Adrenal gland (tissue), 12 donors: ENCODE data around the gene CAPN8. TPM values are rescaled to one million over a fixed set of nuclear protein-coding genes. Genes with fewer than 3 reads are reported as not detected.

Experiments used
- DNase-seq, 7 donors: peaks; one replicate each; pipeline ENCODE4 v3.0.0-alpha.2; 2019 to 2020
- H3K27ac ChIP-seq, 5 donors: fragments of 200-600 bp; sonication (generic) in 4 of 5; 1 replicate in 3 of 5; 2 replicates in 2 of 5; pipeline versions ENCODE4 v1.5.1 to v1.8.0; 2016 to 2020; ENCODE audit warnings: mild to moderate bottlenecking in 1 of 5
- H3K27me3 ChIP-seq: fragments of 200-600 bp; 2 replicates; pipeline ENCODE4 v1.8.0; 2021
- H3K36me3 ChIP-seq, 2 donors: fragments of 200-600 bp; replicated peaks in 1 of 2; 1 replicate in 1 of 2; 2 replicates in 1 of 2; pipeline versions ENCODE4 v1.5.1 to v1.8.0; 2018 to 2022
- H3K4me1 ChIP-seq, 2 donors: fragments of 200-600 bp; replicated peaks in 1 of 2; 1 replicate in 1 of 2; 2 replicates in 1 of 2; pipeline versions ENCODE4 v1.5.1 to v1.8.0; 2018 to 2021
- H3K4me3 ChIP-seq, 4 donors: fragments of 200-600 bp; sonication (generic) in 3 of 4; one replicate each; pipeline ENCODE4 v1.5.1; 2016 to 2018
- H3K9me3 ChIP-seq, 3 donors: fragments of 200-600 bp; sonication (generic) in 1 of 3; replicated peaks in 1 of 3; 1 replicate in 2 of 3; 2 replicates in 1 of 3; pipeline versions ENCODE4 v1.5.1 to v1.8.0; 2016 to 2021
- POLR2A ChIP-seq, 2 donors: fragments of 450-650 bp; IDR thresholded peaks; one replicate each; pipeline ENCODE4 v1.6.1; 2017; ENCODE audit warnings: antibody characterized with exemption in 2 of 2, mild to moderate bottlenecking in 2 of 2, moderate library complexity in 1 of 2
- WGBS, 4 donors: extraction: QIAGEN DNeasy Blood & Tissue Kit in 2 of 4; methylation state at CpG; one replicate each; pipeline versions ENCODE4 v1.1.5 to v1.1.7; 2013 to 2017; 5-methylcytosine and 5-hydroxymethylcytosine counted together
- intact Hi-C, 2 donors: fragments of 100-400 bp; cut with DNase I; formaldehyde crosslinking; loops; one replicate each; pipeline versions ENCODE4 v1.14.1 to v1.15.0; 2022 to 2023
- polyA plus RNA-seq, 3 donors: library from polyadenylated mRNA; stranded (reverse); fragments of 200-250 nt in 2 of 3; fragments of 350-450 nt in 1 of 3; fragmentation: Illumina TruSeq in 1 of 3; extraction: RNeasy Lipid Tissue Mini Kit (QIAGEN cat#74804) in 1 of 3; gene quantifications; one replicate each; pipeline ENCODE4 v1.2.3, GENCODE V29; 2013 to 2014
- total RNA-seq, 9 donors: library from RNA; depleted of rRNA in 4 of 9; stranded (reverse); fragments of >200 nt in 4 of 9; fragments of 120-200 nt in 1 of 9; fragmentation: NEBNext Ultra II Directional in 1 of 9; extraction: Animal tissue kit (Norgen Biotek cat#: 25700) in 1 of 9; gene quantifications; one replicate each; pipeline versions ENCODE4 v1.1.0 to v1.2.4, GENCODE V29; 2013 to 2023
- TF ChIP-seq, protein P1 (sequence below), 6 experiments: fragments of 450-650 bp in 4 of 6; fragments of 200-600 bp in 2 of 6; sonication (generic) in 1 of 6; IDR thresholded peaks; 1 replicate in 5 of 6; 2 replicates in 1 of 6; pipeline versions ENCODE4 v1.5.1 to v1.8.0; 2016 to 2021; ENCODE audit warnings: antibody characterized with exemption in 6 of 6, mild to moderate bottlenecking in 2 of 6, moderate library complexity in 1 of 6
- donor health status: healthy with polysubstance abuse.
- donor health status: Bipolar disorder and iron deficiency.
- donor health status: DM: yes; HTN: yes; CAD: no.
- donor health status: DM: no; HTN: no; CAD: no.
- donor health status: DM: no; HTN: no; CAD: no.
- donor health status: DM: yes; HTN: yes; CAD: no.

The CAPN8 gene
- total and polyA plus RNA-seq, 12 donors, result 0.14 to 1.7 (median 0.79) TPM; not detected in 4

DNA sequence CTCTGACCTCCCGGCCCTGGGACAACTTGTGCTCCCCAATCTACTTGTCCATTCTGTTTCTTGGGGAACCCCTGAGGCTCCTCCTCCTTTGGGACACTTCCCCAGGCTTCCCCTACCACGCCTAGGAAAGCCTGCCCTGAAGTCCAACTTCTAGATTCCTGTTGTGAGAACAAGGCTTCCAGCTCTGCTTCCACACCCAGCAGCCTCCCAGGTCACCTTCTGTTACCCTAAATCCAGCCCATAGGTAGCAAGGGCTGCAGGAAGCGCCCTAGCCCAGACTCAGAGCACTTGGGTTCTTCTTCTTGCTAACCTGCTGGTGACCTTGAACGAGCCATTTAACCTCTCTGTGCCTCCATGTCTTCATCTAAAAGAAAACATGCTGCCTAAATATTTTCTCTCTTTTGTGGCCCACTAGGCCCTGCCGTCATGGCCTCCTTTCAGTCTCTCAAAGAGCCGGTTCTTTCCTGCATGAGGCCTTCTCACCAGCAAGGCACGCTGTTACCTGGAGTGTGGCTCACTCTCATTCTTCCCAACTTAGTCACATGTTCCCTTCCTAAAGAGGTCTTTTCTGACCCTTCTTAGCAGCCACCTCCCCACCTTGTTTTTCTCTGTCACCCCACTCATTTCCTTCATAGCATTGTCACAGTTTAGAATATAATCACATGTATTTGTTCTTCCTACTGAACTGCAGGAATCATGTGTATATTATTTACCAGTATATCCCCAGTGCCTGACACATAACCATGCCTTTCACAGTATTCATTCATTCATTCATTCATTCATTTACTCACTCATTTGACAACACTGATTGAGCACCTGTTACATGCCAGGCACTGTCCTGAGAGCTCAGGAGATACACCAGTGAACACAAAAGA, 48.3 kb upstream of the CAPN8 start:
- peaks cover 36 to 45% of the 10 kb centered on the region in 2 donors for H3K4me1 ChIP-seq
- peak overlapping the region; percentile 24 to 97 (median 94) for H3K27ac ChIP-seq
- H3K4me3 ChIP-seq, result peak overlapping the region in 2 of 4 donors; percentile 91 to 92
- TF ChIP-seq, protein P1, sequence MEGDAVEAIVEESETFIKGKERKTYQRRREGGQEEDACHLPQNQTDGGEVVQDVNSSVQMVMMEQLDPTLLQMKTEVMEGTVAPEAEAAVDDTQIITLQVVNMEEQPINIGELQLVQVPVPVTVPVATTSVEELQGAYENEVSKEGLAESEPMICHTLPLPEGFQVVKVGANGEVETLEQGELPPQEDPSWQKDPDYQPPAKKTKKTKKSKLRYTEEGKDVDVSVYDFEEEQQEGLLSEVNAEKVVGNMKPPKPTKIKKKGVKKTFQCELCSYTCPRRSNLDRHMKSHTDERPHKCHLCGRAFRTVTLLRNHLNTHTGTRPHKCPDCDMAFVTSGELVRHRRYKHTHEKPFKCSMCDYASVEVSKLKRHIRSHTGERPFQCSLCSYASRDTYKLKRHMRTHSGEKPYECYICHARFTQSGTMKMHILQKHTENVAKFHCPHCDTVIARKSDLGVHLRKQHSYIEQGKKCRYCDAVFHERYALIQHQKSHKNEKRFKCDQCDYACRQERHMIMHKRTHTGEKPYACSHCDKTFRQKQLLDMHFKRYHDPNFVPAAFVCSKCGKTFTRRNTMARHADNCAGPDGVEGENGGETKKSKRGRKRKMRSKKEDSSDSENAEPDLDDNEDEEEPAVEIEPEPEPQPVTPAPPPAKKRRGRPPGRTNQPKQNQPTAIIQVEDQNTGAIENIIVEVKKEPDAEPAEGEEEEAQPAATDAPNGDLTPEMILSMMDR (IDR thresholded peaks at IDR 0.05), result no peak
- no peak for TF ChIP-seq POLR2A (IDR thresholded peaks at IDR 0.05)
- intact Hi-C loops, result loop anchor here in 1 of 2 donors (5.0 kb wide), 1 partner anchor 34 kb away; no protein-coding TSS in a partner anchor
- 27 to 47% (median 37%) methylated on average over 7 of the region's 7 CpGs for WGBS, 4 donors
- no peaks in the 10 kb centered on the region for H3K27me3 ChIP-seq
- H3K36me3 ChIP-seq, result peaks cover 0 to 13% of the 10 kb centered on the region in 2 donors
- peak in 2 of 7 donors; percentile 12 to 25 for DNase-seq
- H3K9me3 ChIP-seq, result no peaks in the 10 kb centered on the region

GRCh38 chr1:223712850-223713474, 47.5 kb upstream of the CAPN8 start:
- no peak for TF ChIP-seq POLR2A (IDR thresholded peaks at IDR 0.05)
- TF ChIP-seq, protein P1 (IDR thresholded peaks at IDR 0.05), result no peak
- no peaks in the 10 kb centered on the region for H3K9me3 ChIP-seq
- no peaks in the 10 kb centered on the region for H3K27me3 ChIP-seq
- H3K4me3 ChIP-seq, result peak overlapping the region; percentile 37 to 92 (median 78)
- peak in 4 of 7 donors; percentile 35 to 46 (median 40) for DNase-seq
- H3K27ac ChIP-seq, result peak overlapping the region; percentile 24 to 97 (median 94)
- H3K36me3 ChIP-seq, result peaks cover 0 to 5% of the 10 kb centered on the region in 2 donors
- intact Hi-C loops, result loop anchor here in 1 of 2 donors (5.0 kb wide), 1 partner anchor 34 kb away; no protein-coding TSS in a partner anchor
- WGBS, 4 donors, result 1 to 9% (median 3%) methylated on average over 7 to 40 of the region's 40 CpGs
- H3K4me1 ChIP-seq, result peaks cover 41 to 54% of the 10 kb centered on the region in 2 donors

- Histone ChIP-seq H3K27ac (peak within 1 kb of the TSS; percentile 24 to 97 (median 94)), H3K27me3 (no peaks in the 10 kb centered on the region), H3K4me1 (peaks cover 47 to 60% of the 10 kb centered on the region in 2 donors), H3K9me3 (no peaks in the 10 kb centered on the region), H3K4me3 (peak within 1 kb of the TSS; percentile 37 to 92 (median 78)), H3K36me3 (no peaks in the 10 kb centered on the region)
- intact Hi-C loops, result loop anchor here in 1 of 2 donors (5.0 kb wide), 1 partner anchor 35 kb away; no protein-coding TSS in a partner anchor
- TF ChIP-seq, protein P1 (IDR thresholded peaks at IDR 0.05), result peak; percentile 14 to 92 (median 68)
- TF ChIP-seq POLR2A (IDR thresholded peaks at IDR 0.05), result peak; percentile 84 to 95
- WGBS, 4 donors, result 0 to 3% (median 1%) methylated on average over 12 to 74 of the region's 74 CpGs
- DNase-seq, result peak; percentile 83 to 91 (median 87)
These were observed 46.8 kb upstream of the CAPN8 start, which contains the start of gene CAPN2 for GRCh38 chr1:223712194-223712849. TSS of gene CAPN2 (plus strand) at chr1:223712539. CDS start at chr1:223712641, 102 bp downstream.
